OCI-LY3 (cell line): Measurements from ENCODE around the gene AMMECR1.

ENCODE experiments used
- CTCF ChIP-seq: fragments of 200-600, 300-600 bp; sonication (generic); IDR thresholded peaks from 2 replicates; pipeline ENCODE4 v1.5.1; 2014; ENCODE audit warnings: antibody characterized with exemption, low read length, low read depth
- EZH2phosphoT487 ChIP-seq: fragments of 200-600 bp; shearing (Covaris generic); IDR thresholded peaks from 2 replicates; pipeline ENCODE4 v1.6.1; 2018; ENCODE audit warnings: antibody characterized with exemption, mixed run types, low read depth

GRCh38 chrX:110265661-110266060 is 52.2 kb downstream of the AMMECR1 start:
- no peak for TF ChIP-seq CTCF
- no peak for TF ChIP-seq EZH2phosphoT487
